GM21717 (cell line): ENCODE data around the gene OR6C76.
"Not testable (repeated sequence)": the region's sequence is repeated elsewhere in the genome, so short reads cannot be mapped to it uniquely, and the experiment has no call there.

ENCODE experiments used
- ATAC-seq: cut with Tn5 transposase; IDR thresholded peaks from one replicate; pipeline ENCODE4 v1.9.1; 2021; ENCODE audit warnings: mild to moderate bottlenecking, moderate library complexity; ENCODE audit not compliant: unreplicated experiment

Gene OR6C76

DNA sequence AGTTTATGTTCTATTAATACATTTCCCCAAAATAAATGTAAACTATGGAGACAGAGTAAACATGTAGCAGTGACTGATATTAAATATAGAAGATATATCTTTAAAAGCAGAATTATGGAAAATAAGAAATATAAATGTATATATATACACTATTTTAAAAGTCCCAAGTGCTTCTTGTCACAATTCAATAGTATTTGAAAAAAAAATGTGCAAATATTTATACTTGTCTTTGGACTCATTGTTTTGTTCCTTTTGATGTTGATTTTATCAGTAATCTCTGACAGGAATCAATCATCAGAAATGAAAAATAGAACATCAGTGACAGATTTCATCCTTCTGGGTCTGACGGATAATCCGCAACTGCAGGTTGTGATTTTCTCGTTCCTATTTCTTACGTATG, at the start of gene OR6C76:
Gene OR6C76, plus strand, starts transcription at position 301 of the 400 bp plus-strand sequence. Its CDS starts 0 bp downstream, at position 301.
- no peak for ATAC-seq

DNA sequence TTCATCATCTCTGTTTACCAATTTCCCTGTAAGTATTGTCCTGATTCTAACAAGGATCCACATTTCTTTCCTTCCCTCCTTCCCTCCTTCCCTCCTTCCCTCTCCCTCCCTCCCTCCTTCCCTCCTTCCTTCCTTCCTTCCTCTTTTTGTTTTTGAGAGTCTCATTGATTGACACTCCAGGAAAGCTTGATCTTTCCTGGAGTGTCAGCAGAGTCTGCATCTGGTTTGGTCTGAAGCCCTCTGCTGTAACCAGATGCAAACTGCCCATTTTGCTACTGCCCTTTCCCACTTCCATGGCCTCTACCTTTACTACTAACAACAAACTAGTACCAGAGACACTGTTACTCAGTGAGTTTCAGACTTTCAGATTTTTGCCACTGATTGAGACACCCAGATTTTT, 40.2 kb upstream of the OR6C76 start:
- no peak for ATAC-seq

DNA sequence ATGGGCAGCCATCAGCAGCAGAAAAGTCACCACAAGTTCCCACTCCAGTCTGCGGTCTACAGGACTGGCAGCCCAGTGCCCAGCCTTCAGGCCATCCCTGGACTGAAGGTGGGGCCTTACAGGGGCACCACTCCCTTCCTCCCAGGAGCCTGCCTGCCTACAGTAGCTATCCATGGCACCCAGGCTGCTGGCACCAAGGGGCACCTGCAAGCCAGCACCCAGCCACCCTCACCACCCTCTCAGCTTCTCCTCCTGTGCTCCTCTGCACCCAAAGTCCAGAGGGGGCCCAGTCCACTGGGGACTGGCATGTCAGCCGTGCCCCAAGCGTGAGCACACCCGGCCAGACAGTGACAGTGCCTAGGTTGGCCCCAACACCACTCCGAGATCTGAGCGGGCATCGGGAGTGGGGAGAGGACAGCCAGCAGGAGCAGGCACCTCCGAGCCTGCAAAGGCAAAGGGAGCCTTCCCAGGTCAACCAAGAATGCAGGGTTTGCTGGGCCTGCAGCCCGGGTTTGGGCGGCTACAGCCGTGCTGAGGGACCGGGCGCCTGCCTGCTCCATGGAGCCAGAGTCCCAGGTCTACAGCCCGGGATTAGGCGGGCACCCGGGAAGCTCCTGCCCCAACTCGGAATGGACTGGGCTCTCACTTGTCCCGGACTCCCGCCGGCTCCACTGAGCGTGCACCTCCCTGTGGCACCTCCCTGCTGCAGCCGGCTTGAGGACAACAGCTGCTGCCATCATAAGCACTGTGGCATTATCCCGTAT, 33.8 kb upstream of the OR6C76 start:
- no peak for ATAC-seq

DNA sequence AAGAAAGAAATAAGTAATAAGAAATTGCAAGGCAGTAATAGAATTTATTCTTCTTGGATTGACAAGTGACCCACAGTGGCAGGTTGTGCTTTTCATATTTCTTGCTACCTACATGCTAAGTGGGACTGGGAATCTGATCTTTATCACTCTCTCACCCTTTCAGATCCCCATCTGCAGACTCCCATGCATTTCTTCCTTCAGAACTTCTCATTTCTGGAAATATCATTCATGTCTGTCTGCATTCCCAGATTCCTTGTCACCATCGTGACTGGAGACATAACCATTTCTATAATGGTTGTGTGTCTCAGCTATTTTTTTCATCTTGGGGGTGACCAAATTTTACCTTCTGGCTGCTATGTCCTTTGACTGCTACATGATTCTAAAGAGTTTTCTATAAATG, 29.7 kb upstream of the OR6C76 start:
- no peak for ATAC-seq

DNA sequence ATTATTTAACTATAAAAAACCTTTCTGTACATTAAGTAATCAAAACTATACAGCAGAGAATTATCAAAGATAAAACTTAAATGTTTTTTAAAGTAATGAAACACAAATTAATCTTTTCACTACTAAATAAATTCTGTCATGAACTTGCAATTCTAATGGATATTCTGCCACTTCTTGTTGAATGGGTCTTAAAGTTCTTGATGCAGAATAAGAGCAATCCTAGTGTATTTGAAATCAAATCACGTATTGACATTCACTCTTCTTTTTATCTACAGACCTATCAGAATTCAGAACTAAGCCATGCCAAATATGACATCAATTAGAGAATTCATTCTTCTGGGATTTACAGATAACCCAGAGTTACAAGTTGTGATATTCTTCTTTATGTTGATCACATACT, 25.8 kb upstream of the OR6C76 start, which contains the start of gene OR6C65:
Gene OR6C65, plus strand, starts transcription at position 301 of the 400 bp plus-strand sequence. Its CDS starts 0 bp downstream, at position 301.
- no peak for ATAC-seq

DNA sequence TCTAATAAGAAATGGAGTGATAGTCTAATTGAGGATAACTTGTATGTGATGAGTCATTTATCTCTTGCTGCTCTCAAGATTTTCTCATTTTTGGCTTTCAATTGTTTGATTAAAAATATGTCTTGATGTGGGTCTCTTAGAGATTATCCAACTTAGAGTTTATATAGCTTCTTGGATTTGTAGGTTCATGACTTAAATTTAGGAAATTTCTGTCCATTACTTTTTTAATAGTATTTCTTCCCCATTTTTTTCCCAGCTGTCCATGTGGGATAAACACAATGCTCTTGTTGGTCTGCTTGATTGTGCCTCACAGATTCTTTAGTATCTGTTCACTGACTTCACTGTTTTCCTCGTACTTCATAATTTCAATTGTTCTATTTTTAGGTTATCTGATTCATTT, 18.2 kb upstream of the OR6C76 start:
- ATAC-seq, result no peak

DNA sequence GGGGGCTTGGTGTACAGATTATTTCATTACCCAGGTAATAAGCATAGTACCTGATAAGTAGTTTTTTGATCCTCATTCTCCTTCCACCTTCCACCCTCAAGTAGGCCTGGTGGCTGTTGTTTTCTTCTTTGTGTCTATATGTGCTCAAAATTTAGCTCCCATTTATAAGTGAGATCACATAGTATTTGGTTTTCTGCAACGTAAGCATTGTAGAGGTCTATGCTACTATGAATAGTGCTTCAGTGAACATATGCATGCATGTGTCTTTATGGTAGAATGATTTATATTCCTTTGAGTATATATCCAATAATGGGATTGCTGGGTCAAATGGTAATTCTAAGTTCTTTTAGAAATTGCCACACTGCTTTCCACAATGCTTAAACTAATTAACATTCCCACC, 16.9 kb upstream of the OR6C76 start:
- not testable (repeated sequence) for ATAC-seq

DNA sequence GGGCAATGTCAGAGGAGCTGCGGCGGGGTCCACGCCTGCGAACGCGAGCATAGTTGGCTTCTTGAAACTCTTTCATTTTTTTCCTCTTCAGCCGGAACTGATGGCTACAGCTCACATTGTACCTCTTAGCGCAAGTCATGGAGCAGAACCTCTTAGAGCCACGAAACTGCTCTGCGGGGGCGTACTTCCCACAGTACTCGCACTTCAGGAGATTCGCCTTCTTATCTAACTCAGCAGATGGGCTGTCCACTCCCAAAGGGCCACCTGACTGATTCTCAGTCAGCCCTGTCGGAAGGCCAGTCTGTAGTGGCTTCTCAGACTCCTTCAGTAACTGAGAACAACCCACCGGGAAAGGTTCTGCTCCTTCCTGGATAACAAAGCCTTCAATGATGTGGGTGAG, 13.9 kb upstream of the OR6C76 start:
- not testable (repeated sequence) for ATAC-seq

DNA sequence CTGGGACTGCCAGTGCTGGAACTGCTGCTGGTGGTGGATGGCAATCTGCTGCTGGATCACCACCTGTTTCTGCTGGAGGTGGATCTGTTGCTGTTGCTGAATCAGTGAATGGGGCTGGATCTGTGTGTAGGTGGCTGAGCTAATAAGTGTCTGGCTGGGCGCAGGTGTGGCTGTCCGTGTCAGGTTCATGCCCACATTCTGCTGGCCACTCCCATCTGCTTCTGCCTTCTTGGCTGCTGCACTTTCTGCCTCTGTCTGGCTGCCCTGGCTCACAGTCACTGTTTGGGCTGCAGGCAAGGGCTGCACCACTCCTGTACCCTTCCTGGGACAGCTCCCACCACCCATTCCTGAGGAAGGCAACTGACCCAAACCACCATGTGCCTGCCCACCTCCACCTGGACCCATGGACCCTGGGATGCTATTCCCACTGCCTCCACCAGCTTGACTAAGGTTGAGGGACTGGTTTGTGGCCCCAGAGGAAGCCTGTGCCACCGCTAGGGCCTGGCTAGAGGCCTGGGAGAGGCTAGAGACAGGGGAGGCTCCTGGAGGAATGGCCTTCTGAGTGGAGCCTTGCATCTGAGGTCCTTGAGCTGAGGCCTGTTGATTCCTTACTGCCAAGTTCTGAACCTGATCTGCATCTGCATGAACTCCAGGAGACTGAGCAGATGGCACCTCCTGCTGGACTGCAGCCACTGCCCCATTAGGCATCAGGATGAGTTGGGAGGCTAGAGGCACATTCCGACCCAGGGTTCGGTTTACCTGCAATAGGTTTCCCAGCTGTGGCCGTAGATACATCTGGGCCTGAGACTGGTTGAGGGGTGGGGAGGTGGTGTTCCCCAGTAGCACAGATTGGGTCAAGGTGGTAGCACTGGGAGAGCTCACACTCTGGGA, 12.3 kb upstream of the OR6C76 start:
- not testable (repeated sequence) for ATAC-seq

DNA sequence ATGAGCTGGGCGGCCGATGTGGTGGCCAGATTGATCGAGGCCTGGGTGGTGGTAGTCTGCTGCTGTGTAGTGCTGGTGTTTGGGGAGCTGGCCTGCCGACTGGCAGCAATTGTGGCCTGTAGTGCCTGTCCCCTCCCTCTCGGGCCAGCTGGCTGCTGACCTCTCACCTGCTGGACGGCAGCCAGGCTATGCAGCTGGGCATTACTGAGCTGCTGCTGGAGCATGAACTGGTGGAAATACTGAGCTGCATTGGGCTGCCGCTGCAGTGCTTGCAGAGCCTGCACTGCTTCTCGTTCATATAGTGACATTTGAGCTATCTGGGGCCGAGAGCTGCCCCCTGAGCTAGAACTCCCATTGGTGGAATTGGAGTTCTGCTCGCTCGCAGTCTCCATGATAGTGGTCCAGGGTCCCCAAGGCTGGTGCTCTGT, 11.6 kb upstream of the OR6C76 start:
- not testable (repeated sequence) for ATAC-seq

DNA sequence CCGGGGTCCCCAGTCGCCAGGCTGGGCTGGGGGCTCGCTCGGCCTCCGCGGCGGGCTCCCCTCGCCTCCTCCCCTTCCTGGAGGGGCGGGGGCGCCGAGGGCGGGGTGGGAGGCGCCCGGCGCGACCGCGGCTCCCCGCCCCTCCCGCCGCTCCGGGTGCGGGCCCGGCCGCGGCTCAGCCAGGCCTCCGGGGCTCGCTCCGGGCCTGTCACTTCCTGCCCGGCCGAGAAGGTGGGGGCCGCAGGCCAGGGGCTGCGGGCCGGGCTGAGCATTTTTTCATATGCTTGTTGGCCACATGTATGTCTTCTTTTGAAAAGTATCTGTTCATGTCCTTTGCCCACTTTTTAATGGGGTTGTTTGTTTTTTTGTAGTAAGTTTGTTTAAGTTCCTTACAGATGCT, 11.2 kb upstream of the OR6C76 start:
- not testable (repeated sequence) for ATAC-seq

DNA sequence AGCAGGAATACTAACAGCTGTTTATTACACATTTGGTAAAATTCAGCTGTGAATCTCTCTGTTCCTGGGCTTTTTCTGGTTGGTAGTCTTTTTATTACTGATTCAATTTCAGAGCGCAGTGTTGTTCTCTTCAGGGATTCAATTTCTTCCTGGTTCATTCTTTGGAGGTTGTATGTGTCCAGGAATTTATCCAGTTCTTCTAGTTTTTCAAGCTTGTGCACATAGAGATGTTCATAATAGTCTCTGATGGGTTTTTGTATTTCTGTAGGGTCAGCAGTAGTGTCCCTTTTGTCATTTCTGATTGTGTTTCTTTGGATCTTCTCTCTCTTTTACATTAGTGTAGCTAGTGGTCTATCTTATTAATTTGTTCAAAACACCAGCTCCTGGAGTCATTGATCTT, 9.1 kb upstream of the OR6C76 start:
- ATAC-seq, result no peak

DNA sequence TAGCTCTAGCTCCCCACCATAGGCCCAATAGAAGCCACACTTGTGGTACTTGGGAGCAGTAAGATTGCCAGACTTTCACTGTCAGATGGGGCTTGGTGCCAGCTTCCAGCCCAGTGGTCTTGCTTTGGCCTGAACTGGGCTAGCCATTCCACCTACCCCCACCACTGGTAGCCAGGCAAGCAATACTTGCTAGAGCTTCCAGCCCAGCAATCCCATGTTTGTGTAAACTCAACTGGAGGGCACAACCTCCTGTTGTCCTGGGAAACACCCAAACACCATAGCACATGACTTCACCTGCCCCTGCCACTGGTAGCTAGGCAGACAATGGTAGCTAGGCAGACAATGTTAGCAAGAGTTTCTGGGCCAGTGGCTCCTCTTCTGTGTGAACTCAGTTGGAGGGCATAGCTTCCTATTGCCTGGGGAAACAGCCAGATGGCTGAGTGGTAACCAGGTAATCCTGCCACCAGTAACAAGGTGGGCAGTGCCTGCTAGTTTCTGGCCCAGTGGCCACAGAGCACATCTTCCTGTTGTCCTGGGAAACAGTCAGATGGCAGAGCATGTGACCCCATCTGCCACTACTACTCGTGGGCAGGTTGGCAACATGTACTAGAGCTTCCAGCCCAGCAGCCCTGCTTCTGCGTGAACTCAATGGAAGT, 5.6 kb upstream of the OR6C76 start:
- no peak for ATAC-seq

DNA sequence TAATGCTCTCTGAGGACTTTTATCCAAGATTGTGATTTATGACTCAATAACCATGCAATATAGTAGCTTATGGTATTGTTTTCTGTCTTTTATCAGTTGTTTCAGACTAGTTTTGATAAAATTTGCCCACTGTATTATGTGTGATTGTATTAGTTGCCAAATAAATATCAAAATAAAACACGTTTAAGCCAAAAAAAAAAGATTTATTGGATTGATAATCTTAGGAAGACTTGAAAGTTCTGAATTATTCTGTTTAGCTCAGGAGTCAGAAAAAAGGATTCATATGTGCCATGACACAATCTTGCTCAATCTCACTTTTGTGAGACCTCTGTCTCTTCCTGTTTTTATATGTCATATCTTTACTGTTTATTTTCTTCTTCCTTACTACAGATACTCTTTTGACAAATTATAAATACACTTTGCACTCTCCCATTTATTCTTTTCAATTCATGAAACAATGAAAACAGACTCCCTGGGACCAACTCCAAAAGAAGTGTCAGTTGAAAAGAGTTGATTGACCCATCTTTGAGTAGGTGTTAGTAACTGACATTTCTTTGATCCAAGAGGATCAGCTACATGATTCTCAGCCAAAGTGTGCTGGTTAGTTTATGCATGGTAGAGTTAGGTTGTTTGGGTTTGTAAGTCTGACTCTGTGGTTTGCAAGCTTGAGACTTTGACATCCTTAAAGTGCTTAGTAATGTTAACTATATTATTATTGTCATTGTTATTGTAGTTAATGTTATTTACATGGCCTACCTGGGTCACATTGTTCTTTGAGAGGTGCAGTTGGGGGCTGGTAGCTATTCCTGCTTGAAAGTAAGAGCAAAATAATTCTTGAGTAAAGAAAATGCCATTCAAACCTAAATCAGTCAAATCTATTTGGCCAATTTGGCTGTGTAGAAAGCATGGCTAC, 2.5 kb downstream of the OR6C76 start:
- ATAC-seq, result no peak

DNA sequence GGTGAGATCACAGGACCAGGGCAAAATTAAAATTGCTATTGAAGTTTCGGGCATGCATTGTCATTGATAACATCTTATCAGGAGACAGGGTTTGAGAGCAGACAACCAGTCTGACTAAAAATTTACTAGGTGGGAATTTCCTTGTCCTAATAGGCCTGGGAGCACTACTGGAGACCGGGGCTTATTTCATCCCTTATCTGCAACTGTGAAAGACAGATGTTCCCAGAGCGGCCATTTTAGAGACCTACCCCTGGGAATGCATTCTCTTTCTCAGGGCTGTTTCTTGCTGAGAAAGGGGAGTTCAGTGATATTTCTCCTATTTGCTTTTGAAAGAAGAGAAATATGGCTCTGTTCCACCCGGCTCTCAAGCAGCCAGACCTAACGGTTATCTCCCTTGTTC, 15.2 kb downstream of the OR6C76 start:
- ATAC-seq, result not testable (repeated sequence)

DNA sequence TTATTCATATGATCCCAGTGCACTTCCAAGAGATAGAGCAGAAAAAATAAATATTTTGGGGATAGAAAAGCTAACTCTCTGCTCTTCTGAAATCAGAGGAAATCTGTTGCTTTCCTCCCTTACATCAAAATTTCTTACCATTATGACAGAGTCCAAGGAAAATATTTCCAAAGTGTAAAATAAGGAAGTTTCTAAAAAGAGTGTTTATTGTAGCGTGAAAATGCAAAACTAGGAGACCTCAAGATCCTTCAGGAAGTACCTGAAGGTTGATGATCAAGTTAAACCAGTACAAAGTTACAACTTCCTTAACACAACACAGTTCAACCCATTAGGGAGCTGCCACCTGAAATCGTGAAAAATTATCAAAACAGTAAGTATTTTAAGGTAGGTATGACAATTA, 17.7 kb downstream of the OR6C76 start, which contains the start of gene OR6C2:
Gene OR6C2, plus strand, starts transcription at position 301 of the 400 bp plus-strand sequence. CDS start 8,138 bp downstream, outside the sequence.
- ATAC-seq, result no peak

DNA sequence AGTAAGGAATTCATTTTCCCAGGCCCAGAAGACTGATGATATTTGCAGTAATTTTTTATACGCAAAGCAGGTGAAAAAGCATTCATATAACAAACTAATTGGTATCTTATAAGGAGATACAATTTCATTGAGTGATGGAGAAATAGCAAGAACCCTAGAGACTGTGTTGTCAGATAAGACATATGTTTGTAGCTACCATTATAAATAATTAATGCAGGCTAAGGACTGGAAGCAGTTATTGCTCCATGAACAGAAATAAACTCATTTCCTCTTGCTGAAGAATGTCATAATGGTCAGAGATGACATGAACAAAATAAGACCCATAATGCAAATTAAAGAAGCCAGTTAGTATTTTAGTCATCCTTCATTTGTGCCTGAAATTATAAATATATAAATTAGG, 19.3 kb downstream of the OR6C76 start:
- ATAC-seq, result no peak

DNA sequence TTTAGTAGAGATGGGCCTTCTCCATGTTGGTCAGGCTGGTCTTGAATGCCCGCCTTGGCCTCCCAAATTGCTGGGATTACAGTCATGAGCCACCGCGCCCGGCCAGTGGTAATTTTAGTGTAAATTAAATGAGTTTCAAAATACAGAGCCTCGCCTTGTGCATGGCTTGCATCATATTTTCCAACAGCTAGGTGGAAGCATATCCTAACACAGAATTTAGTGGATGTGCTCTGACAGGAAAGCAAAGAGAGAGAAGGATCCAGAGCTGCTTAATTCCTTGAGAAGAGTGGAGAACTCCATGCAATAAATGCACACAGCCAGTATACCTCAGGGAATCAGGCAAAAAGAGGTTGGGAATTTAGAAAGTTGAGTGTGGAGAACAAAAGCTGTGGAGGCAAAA, 20.3 kb downstream of the OR6C76 start:
- no peak for ATAC-seq

DNA sequence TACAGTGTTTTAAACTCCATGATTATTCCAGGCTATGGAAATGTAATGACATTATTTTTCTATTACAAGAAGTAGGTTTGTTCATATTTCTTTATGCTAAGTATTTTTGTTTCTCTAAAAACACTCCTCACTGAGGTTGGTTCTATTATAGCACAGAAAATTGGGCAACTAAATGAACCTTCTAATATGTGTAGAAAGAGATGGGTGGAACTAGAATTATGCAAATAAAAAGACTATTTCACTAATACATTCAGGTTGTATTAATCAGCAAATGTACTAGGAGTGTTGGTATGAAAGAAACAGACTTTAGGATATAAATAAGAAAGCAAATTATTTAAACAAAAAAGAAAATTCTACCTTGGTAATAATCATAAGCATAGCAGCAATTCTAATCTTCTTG, 22.8 kb downstream of the OR6C76 start:
- ATAC-seq, result no peak

DNA sequence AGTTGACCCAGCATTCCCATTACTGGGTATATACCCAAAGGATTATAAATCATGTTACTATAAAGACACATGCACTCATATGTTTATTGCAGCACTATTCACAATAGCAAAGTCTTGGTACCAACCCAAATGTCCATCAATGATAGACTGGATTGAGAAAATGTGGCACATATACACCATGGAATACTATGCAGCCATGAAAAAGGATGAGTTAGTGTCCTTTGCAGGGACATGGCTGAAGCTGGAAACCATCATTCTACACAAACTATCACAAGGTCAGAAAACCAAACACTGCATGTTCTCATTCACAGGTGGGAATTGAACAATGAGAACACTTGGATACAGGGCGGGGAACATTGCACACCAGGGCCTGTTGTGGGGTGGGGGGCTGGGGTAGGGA, 38.9 kb downstream of the OR6C76 start:
- not testable (repeated sequence) for ATAC-seq
